SH-SY5Y (cell line): Measurements from ENCODE around the gene NRGN.

Experiments
- GATA2 ChIP-seq: IDR thresholded peaks from 2 replicates; pipeline ENCODE4 v1.6.1; 2011; ENCODE audit warnings: mild to moderate bottlenecking, low read depth, low read length
- GATA3 ChIP-seq: IDR thresholded peaks from 2 replicates; pipeline ENCODE4 v1.6.1; 2011; ENCODE audit warnings: low read depth, mild to moderate bottlenecking, low read length, moderate library complexity

NRGN gene

DNA sequence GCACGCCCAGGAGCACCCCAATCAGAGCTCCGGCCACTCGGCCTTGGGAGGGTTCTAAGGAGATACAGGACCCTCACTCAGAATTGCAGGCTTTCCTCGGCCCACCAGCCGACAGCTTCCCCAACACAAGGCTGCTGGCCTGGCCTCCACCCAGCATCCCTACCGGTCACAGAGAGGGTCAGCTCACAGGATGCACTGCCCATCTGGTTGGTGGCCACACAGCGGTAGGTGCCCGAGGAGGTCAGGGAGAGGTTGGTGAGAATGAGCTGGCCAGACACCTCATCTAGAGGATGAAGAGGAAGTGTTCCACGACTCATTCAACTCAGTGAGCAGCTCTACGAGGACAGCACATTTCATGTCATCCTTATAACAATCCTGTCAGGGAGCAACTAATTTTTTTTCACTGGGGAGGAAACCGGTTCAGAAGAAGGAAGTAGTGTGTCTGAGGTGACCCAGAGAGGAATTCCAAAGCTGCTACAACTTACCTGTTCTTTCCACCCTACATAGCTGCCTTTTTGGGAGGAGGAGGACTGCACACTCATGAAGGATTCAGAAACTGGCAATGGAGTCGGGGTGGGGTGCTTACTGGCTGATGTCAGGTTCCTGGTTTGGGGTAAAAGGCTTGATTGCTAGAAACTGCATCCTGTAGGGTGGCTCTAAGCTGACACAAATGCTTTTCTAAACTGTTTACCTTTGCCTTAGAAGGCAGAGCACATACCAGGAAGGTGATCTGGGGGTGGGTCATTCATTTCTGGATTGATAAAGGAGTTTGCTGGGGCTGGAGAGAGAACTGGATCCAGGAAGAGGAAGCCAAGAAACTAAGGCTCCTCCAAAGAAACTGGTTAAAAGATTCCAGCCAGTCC, 9.0 kb downstream of the NRGN start:
- TF ChIP-seq GATA2: no peak
- no peak for TF ChIP-seq GATA3

DNA sequence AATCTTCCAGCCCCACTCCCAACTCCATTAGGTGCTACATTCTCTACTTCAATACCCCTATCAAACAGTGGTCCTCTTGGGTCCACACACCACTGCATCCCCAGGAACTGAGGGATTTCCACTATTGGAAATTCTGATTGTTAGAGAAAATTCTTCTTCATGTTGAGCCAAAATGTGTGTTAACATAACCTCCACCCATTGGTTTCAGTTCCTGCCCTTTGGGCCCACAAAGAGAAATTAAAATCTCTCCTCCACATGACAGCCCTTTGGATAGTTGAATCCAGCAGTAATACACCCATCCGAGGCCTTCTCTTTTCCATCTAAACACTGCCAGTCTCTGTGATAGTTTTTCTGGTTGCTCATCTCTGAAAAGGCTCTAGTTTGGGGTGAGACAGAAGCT, 10.2 kb downstream of the NRGN start:
- no peak for TF ChIP-seq GATA3
- no peak for TF ChIP-seq GATA2

DNA sequence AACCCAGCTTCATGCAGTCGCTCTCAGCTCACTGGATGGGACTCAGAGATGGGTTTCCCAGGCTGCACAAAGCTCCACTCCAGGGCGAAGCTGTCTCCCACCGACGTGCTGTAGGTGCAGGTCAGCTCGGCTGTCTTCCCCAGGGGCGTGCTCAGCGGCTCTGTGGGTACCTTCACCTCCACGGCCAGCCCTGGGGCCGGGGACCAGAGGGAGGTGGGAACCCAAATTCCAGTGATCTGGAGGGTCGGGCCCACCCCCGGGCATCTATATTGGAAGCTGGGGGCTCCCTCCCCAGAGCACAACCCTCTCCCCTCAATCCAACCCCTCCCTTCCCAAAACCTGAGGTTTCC, 11.6 kb downstream of the NRGN start:
- no peak for TF ChIP-seq GATA3
- no peak for TF ChIP-seq GATA2

DNA sequence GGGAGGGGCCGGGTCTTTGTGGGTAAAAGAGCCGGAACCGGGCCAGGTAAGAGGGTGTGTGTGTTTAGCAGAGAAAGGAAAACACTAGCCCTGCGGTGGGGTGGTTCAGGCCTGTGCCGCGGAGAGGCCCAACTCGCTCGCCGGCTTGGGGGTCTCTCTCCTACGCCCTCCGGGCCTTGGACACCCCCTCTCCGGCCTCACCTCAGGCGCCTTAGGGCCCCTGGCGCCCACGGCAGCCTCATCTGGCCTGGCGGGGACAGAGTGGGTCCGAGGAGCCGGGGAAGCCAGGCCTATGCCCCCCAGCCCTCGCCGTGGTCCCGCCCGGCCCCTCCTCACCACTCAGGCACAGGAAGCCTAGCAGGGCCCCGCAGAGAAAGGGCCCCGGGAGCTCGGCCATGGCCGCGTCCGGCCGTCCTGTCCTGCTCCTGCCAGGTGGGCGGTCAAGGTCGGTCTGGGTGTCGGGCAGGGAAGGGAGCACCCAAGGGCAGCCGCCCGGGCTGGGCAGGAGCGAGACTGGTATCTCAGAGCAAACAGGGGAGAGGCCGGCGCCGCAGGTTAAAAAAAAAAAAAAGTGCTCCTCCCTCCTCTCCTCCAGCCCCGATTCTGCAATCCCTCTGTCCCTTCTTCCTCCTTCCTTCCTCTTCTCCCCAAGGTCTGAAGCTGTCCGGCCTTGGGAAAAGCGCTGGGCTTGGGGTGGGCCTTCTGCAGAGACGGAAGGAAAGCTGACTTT, 12.2 kb downstream of the NRGN start, which contains the start of gene VSIG2:
Gene VSIG2, minus strand, starts transcription at position 515 of the 730 bp plus-strand sequence. Its CDS starts 118 bp downstream, at position 397.
- TF ChIP-seq GATA3 (no peak), GATA2 (no peak)

DNA sequence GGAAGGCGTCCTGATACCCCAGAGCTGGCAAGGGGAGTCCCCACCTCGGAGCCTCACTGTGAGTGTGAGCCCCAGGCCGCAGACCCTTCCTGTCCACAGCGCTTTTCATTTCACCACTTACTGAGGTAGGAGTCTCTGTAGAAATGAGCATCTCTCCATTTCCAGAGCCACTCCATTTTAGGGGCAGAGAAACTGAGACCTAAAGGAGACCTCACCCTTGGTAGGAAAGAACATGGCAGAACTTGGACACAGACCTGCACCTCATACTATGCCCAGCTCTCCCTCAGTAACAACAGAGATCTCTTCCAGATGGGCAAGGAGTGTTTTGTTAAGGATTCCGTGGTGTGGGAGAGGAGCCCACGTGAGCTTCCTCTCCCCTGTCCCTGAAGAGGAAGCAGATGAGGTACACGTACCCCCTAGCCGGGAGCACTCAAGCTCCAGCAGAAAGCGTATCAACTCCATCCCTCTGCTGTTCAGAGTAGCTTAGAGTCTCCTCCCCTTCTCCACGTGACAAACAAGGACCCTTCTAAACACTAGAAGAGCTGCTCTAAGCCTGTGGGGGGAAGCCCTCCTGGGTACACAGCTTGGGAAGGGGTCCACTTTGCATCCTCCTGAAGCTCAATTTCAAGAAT, 12.8 kb downstream of the NRGN start:
- TF ChIP-seq GATA2: no peak
- TF ChIP-seq GATA3: no peak

DNA sequence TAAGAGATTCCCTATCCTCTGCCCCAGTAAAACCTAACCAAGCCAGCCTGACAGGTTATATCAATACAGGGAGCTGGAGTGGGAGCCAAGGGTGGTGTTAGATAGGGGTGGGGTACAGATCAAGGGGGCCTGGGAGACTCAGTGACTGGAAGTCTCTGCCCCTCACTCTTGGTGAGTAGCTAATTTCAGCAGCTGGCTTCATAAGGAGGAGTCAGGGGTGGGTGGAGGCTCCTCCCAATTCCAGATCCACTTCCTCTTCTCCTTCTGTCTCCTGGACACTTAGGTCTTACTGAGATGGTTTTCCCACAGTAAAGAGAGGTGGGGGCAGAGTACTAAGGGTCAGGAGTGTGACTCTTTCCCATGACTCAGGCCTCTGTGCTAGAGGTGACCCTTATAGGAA, 13.5 kb downstream of the NRGN start:
- TF ChIP-seq GATA2 (no peak), GATA3 (no peak)

DNA sequence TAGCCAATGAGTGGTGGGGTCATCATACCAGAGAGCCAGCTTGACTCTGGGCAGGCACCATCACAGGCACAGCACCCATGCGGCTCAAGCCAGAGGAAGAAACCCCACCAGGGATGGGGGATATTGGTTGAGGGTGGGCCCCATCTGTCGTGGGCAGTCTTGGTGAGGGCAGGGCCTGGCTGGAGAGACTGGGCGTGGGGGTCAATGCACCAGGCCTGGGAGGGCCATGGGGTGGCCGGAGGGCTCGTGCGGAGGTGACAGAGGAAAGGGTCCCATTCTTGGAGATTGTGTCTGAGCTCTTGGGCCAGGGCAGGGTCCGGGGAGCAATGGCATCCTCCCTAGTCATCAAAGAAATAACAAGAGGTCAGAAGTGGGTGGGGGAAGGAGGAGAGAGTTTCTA, 13.9 kb downstream of the NRGN start:
- no peak for TF ChIP-seq GATA3
- no peak for TF ChIP-seq GATA2

DNA sequence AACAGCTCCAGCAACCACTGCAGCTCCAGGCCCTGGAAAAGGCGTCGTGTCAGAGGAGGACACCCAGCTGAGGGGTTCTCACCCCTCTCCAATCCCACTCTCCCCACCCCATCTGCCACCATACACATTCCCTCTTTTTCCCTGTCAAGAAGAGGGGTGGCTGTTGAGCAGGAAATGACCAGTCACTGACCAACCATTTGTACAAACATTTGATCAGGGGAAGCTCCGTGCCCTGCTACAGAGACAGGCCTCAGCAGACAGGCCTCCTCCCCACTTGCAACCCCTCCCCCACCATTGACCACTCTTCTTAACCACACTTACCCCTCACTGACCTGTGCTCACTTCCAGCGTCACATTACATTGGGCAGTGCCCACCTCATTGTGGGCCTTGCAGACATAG, 14.6 kb downstream of the NRGN start:
- TF ChIP-seq GATA3 (no peak), GATA2 (no peak)

DNA sequence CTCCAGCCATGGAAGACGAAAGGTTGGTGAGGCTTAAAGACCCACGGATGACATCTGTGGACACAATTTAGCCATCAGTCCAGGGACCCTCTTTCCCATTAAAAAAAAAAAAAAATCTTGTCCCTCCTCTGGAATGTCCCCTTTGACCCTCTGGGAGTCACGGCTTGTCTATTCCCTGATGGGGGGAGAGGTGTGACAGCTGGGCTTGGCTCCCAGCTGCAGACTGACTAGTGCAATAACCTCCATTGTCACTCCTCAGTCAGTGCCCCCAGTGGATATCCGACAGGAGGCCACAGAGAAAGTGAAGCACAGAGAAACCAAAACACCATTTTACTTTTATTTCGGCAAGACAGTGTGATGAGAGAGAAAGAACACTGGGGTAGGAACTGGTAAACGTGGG, 15.0 kb downstream of the NRGN start:
- TF ChIP-seq GATA3: no peak
- TF ChIP-seq GATA2: no peak

DNA sequence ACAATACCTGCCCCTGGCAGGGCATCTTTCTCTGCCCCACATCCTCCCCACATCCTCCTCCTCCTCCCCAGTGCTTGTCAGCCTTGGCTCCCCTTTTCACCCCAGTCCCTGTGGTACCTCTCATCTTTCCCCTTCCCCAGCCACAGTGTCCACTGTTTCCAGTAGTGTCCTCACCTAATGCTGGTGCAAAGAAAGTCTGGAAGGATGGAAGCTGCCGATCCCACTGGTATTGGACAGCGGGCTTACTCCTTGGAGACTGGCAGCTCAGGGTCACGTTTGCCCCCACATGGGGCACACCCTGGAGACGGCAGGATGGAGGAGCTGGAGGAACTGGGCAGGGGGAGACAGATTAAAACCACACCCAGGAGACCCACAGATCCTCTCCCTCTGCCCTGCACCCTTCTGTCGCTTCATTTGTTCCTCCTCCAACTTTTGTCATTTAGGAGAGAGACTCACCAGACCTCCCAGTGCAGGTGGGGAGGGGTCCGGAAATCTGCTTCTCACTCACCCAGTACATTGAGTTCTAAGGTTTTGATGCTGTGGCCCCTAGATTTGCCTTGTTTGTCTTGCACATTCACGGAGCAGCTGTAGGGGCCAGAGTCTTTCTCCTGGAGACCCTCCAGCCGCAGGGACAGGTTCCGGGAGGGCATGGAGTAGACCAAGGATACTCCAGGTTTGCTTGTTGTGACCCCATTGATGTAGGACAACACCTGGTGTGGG, 16.5 kb downstream of the NRGN start:
- TF ChIP-seq GATA2 (no peak), GATA3 (no peak)

DNA sequence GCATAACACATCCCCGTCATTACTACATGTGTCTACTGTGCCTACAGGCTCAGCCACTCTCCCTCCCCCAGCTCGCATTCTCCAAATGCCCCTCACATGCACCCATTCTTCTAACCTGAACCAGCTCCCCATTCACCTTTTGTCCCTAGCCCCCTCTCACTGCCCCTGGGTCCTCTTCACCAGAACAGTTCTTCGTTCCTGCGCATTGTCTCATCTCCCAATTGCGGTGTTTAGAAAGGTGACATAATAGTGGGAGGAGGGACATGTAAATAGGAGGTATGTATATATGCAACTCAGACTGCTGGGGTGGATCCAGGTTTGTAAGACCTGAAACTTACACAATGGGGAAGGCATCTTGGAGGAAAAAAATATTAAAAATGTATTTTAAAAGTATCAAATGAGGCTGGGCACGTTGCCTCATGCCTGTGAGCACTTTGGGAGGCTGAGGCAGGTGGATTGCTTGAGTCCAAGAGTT, 17.0 kb downstream of the NRGN start:
- TF ChIP-seq GATA3: no peak
- TF ChIP-seq GATA2: no peak

DNA sequence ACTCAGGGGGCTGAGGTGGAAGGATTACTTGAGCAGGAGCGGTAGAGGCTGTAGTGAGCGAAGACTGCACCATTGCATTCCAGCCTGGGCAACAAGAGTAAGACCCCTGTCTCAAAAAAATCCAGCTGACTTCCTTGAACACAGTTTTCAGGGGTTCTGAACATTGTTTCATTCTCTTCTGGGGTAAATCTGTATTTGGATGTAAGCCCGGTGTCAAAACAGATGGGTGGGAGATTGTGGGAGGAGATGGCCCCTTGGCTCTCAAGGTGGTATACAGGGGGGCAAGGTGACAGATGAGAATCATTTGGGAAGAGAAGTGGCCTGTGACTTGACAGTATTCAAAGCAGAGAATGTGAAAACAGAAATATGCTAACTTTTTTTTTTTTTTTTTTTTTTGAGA, 17.6 kb downstream of the NRGN start:
- TF ChIP-seq GATA3 (no peak), GATA2 (no peak)

DNA sequence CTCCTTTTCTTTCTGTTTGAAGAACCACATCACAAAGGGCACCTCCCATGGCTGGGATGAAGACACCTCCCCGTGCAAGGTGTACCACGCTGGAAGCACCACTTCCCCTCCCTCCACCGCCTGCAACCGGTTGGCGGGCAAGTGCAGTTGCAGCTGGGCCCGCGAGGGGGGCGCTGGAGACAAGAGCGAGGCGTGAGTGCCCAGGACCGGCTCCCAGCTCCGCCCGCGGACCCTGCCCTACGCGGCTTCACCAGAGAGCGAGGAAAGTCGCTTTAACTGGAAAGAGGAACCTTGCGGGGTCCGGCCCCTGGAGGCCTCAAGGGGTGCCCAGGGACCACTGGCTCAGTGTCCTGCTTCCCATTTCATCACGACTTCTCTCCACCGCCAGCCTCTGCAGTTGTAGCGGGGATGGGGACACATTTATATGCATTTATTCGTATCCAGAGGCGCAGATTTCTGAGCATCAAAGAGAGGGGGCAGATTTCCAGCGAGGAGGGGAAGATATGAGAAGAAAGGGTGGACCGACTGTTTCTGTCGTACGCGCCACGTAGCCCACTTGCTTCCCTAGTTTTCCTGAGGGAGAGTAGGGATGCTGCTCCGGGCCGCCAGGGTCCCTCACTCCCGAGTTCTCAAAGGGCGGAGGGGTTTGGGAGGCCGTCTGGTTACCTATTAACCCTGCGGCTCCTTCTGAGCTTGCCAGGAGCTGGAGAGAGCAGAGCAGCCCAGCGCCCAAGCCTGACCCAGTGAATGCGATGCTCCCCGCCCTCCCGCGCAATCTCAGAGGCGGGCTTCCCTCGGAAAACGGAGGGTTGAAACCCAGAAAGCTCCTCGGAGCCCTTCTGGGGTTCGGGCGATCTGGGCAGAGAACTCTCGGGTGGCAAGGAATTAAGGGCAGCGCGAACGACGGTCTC, 18.9 kb downstream of the NRGN start:
- TF ChIP-seq GATA3 (no peak), GATA2 (no peak)
